ENCODE data around the gene AUTS2.

AUTS2 gene

DNA sequence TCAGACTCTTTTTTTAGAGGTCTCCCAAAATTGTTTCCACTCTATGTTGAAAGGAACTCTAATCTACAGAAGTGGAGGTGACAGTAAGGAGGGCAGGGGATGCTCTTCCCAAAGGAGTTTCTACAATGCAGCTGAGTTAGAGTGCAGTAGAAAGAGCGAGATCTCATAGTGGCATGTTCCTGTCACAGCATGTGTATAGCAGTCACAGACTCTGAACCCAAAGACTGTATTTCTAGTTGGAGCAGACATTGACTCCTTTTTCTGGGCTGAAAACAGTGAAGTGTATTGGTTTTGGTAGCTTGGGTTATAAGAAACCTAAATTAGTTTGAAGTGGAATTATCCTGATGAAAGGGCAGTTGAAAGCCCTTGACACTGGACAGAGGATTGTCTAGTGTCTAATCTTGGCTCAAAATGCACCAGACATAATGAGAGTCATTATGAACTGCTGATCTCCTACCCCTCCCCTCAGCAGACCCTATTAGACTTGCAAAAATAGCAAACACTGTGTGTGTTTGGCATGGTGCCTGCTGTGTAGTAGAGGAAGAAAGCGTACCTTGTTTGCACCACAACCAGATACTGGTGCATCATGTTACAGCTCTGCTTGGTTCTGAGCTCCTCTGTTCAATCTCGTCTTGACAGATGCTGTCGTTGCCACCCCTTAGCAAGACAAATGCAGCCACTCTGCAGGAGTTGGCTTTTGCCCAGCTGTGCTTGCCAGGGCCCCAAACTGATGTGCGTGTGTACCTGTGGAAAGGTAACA is 336.0 kb downstream of the AUTS2 start:
- Histone ChIP-seq H3K36me3 (no peaks in the 10 kb centered on the region), H3K4me3 (ENCODE audit: low read depth in 1 of 2, low read length in 1 of 2) (no peak overlapping the region), H3K27ac (no peak overlapping the region), H3K9me3 (no peaks in the 10 kb centered on the region), H3K27me3 (no peaks in the 10 kb centered on the region), H3K4me1 (ENCODE audit: control insufficient read depth in 1 of 2, insufficient read depth in 1 of 2, low read depth in 1 of 2, low read length in 1 of 2) (no peaks in the 10 kb centered on the region)
- TF ChIP-seq, protein P1, sequence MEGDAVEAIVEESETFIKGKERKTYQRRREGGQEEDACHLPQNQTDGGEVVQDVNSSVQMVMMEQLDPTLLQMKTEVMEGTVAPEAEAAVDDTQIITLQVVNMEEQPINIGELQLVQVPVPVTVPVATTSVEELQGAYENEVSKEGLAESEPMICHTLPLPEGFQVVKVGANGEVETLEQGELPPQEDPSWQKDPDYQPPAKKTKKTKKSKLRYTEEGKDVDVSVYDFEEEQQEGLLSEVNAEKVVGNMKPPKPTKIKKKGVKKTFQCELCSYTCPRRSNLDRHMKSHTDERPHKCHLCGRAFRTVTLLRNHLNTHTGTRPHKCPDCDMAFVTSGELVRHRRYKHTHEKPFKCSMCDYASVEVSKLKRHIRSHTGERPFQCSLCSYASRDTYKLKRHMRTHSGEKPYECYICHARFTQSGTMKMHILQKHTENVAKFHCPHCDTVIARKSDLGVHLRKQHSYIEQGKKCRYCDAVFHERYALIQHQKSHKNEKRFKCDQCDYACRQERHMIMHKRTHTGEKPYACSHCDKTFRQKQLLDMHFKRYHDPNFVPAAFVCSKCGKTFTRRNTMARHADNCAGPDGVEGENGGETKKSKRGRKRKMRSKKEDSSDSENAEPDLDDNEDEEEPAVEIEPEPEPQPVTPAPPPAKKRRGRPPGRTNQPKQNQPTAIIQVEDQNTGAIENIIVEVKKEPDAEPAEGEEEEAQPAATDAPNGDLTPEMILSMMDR (IDR thresholded peaks at IDR 0.05) = no peak

GRCh38 chr7:69935107-69935506 is 336.8 kb downstream of the AUTS2 start:
- Histone ChIP-seq H3K9me3 (no peaks in the 10 kb centered on the region), H3K36me3 (no peaks in the 10 kb centered on the region), H3K4me3 (ENCODE audit: low read depth in 1 of 2, low read length in 1 of 2) (no peak overlapping the region), H3K27ac (no peak overlapping the region), H3K4me1 (ENCODE audit: control insufficient read depth in 1 of 2, insufficient read depth in 1 of 2, low read depth in 1 of 2, low read length in 1 of 2) (no peaks in the 10 kb centered on the region), H3K27me3 (no peaks in the 10 kb centered on the region)
- TF ChIP-seq, protein P1 (IDR thresholded peaks at IDR 0.05) = no peak

- TF ChIP-seq, protein P1 (IDR thresholded peaks at IDR 0.05) = no peak
- Histone ChIP-seq H3K4me3 (ENCODE audit: low read depth in 1 of 2, low read length in 1 of 2) (no peak overlapping the region), H3K27me3 (no peaks in the 10 kb centered on the region), H3K36me3 (no peaks in the 10 kb centered on the region), H3K9me3 (no peaks in the 10 kb centered on the region), H3K4me1 (ENCODE audit: control insufficient read depth in 1 of 2, insufficient read depth in 1 of 2, low read depth in 1 of 2, low read length in 1 of 2) (no peaks in the 10 kb centered on the region), H3K27ac (no peak overlapping the region)
These were observed 338.8 kb downstream of the AUTS2 start for GRCh38 chr7:69937097-69937496.

- TF ChIP-seq, protein P1 (IDR thresholded peaks at IDR 0.05) = no peak
- Histone ChIP-seq H3K4me1 (ENCODE audit: control insufficient read depth in 1 of 2, insufficient read depth in 1 of 2, low read depth in 1 of 2, low read length in 1 of 2) (no peaks in the 10 kb centered on the region), H3K27me3 (no peaks in the 10 kb centered on the region), H3K9me3 (no peaks in the 10 kb centered on the region), H3K4me3 (ENCODE audit: low read depth in 1 of 2, low read length in 1 of 2) (no peak overlapping the region), H3K27ac (no peak overlapping the region), H3K36me3 (no peaks in the 10 kb centered on the region)
These were observed 341.0 kb downstream of the AUTS2 start for GRCh38 chr7:69939317-69939716.

- Histone ChIP-seq H3K4me1 (ENCODE audit: control insufficient read depth in 1 of 2, insufficient read depth in 1 of 2, low read depth in 1 of 2, low read length in 1 of 2) (no peaks in the 10 kb centered on the region), H3K36me3 (no peaks in the 10 kb centered on the region), H3K4me3 (ENCODE audit: low read depth in 1 of 2, low read length in 1 of 2) (no peak overlapping the region), H3K27ac (no peak overlapping the region), H3K9me3 (no peaks in the 10 kb centered on the region), H3K27me3 (no peaks in the 10 kb centered on the region)
- TF ChIP-seq, protein P1 (IDR thresholded peaks at IDR 0.05) = no peak
These were observed 342.9 kb downstream of the AUTS2 start for GRCh38 chr7:69941077-69941651.

All from neutrophil (primary cell).